ENCODE measurements around the gene FAM181A. TPM values are rescaled to one million over a fixed set of nuclear protein-coding genes. Genes with fewer than 3 reads are reported as not detected.

The FAM181A gene
- total and polyA plus RNA-seq, 3 experiments from 2014 or later, result not detected

GRCh38 chr14:93921001-93921806 is 5.9 kb upstream of the FAM181A start:
- Histone ChIP-seq H3K36me3 (ENCODE audit: insufficient read depth, low read length) (no peaks in the 10 kb centered on the region), H3K4me3 (ENCODE audit: low read length) (no peak overlapping the region), H3K9me3 (ENCODE audit: low read length) (no peaks in the 10 kb centered on the region), H3K4me1 (ENCODE audit: insufficient read depth, low read length) (no peaks in the 10 kb centered on the region), H3K27ac (ENCODE audit: low read depth, low read length) (no peak overlapping the region), H3K27me3 (ENCODE audit: insufficient read depth, low read length, poor library complexity, severe bottlenecking) (no peaks in the 10 kb centered on the region)
- ChIA-PET CTCF (no interaction called here), POLR2A (no interaction called here)
- no peak overlapping the region for H3K4me3 Mint-ChIP-seq
- DNase-seq, result no peak
- peaks cover 19 to 20% of the 10 kb centered on the region in 2 donors for H3K27me3 Mint-ChIP-seq
- H3K27ac Mint-ChIP-seq, result no peak overlapping the region
- peaks cover 0 to 4% (median 0%) of the 10 kb centered on the region in 3 donors for H3K36me3 Mint-ChIP-seq
- peaks cover 1 to 4% (median 2%) of the 10 kb centered on the region in 5 donors for H3K9me3 Mint-ChIP-seq
- no peaks in the 10 kb centered on the region for H3K4me1 Mint-ChIP-seq

- no peak overlapping the region for H3K27ac Mint-ChIP-seq
- peaks cover 1 to 4% (median 2%) of the 10 kb centered on the region in 5 donors for H3K9me3 Mint-ChIP-seq
- POLR2A ChIA-PET, result no interaction called here
- CTCF ChIA-PET, result interaction anchor here (3.1 kb wide), 1 partner anchor 16 kb away, joined by 12 read pairs; no protein-coding TSS in a partner anchor
- H3K27me3 Mint-ChIP-seq, result peaks cover under 1 to 3% of the 10 kb centered on the region in 2 donors
- H3K4me1 Mint-ChIP-seq, result no peaks in the 10 kb centered on the region
- Histone ChIP-seq H3K27ac (ENCODE audit: low read depth, low read length) (no peak overlapping the region), H3K9me3 (ENCODE audit: low read length) (no peaks in the 10 kb centered on the region), H3K36me3 (ENCODE audit: insufficient read depth, low read length) (no peaks in the 10 kb centered on the region), H3K4me1 (ENCODE audit: insufficient read depth, low read length) (no peaks in the 10 kb centered on the region), H3K4me3 (ENCODE audit: low read length) (no peak overlapping the region), H3K27me3 (ENCODE audit: insufficient read depth, low read length, poor library complexity, severe bottlenecking) (no peaks in the 10 kb centered on the region)
- DNase-seq, result no peak
- peaks cover 0 to 4% (median 0%) of the 10 kb centered on the region in 3 donors for H3K36me3 Mint-ChIP-seq
- no peak overlapping the region for H3K4me3 Mint-ChIP-seq
Observed at GRCh38 chr14:93923626-93924025, 3.5 kb upstream of the FAM181A start.

GRCh38 chr14:93924592-93925355 is 2.4 kb upstream of the FAM181A start:
- Histone ChIP-seq H3K27me3 (ENCODE audit: insufficient read depth, low read length, poor library complexity, severe bottlenecking) (no peaks in the 10 kb centered on the region), H3K9me3 (ENCODE audit: low read length) (no peaks in the 10 kb centered on the region), H3K4me3 (ENCODE audit: low read length) (no peak overlapping the region), H3K27ac (ENCODE audit: low read depth, low read length) (no peak overlapping the region), H3K36me3 (ENCODE audit: insufficient read depth, low read length) (no peaks in the 10 kb centered on the region), H3K4me1 (ENCODE audit: insufficient read depth, low read length) (no peaks in the 10 kb centered on the region)
- Mint-ChIP-seq H3K36me3 (peaks cover 0 to 3% (median 0%) of the 10 kb centered on the region in 3 donors), H3K27ac (no peak overlapping the region), H3K4me3 (peak overlapping the region in 1 of 7 donors; percentile 6), H3K4me1 (no peaks in the 10 kb centered on the region), H3K9me3 (peaks cover 0 to 2% (median 0%) of the 10 kb centered on the region in 5 donors), H3K27me3 (peaks cover 0 to 3% of the 10 kb centered on the region in 2 donors)
- ChIA-PET CTCF (interaction anchor here (3.1 kb wide), 1 partner anchor 15 kb away, joined by 12 read pairs; no protein-coding TSS in a partner anchor), POLR2A (no interaction called here)
- DNase-seq, result no peak

- Histone ChIP-seq H3K36me3 (ENCODE audit: insufficient read depth, low read length) (no peaks in the 10 kb centered on the region), H3K4me1 (ENCODE audit: insufficient read depth, low read length) (no peaks in the 10 kb centered on the region), H3K27me3 (ENCODE audit: insufficient read depth, low read length, poor library complexity, severe bottlenecking) (no peaks in the 10 kb centered on the region), H3K4me3 (ENCODE audit: low read length) (no peak overlapping the region), H3K9me3 (ENCODE audit: low read length) (no peaks in the 10 kb centered on the region), H3K27ac (ENCODE audit: low read depth, low read length) (no peak overlapping the region)
- ChIA-PET POLR2A (no interaction called here), CTCF (interaction anchor here (3.1 kb wide), 1 partner anchor 14 kb away, joined by 12 read pairs; no protein-coding TSS in a partner anchor)
- no peaks in the 10 kb centered on the region for H3K27me3 Mint-ChIP-seq
- no peaks in the 10 kb centered on the region for H3K4me1 Mint-ChIP-seq
- H3K4me3 Mint-ChIP-seq, result no peak overlapping the region
- DNase-seq, result no peak
- peaks cover 0 to 3% (median 0%) of the 10 kb centered on the region in 3 donors for H3K36me3 Mint-ChIP-seq
- no peak overlapping the region for H3K27ac Mint-ChIP-seq
- H3K9me3 Mint-ChIP-seq, result no peaks in the 10 kb centered on the region
Observed at GRCh38 chr14:93925374-93925895, 1.7 kb upstream of the FAM181A start.

- Mint-ChIP-seq H3K4me3 (no peak overlapping the region), H3K27me3 (no peaks in the 10 kb centered on the region), H3K27ac (no peak overlapping the region), H3K4me1 (no peaks in the 10 kb centered on the region), H3K9me3 (no peaks in the 10 kb centered on the region), H3K36me3 (peaks cover 0 to 3% (median 0%) of the 10 kb centered on the region in 3 donors)
- no peak for DNase-seq
- ChIA-PET POLR2A (no interaction called here), CTCF (interaction anchor here (1.3 to 3.1 kb wide), 2 partner anchors 12 to 14 kb away, joined by 4 to 12 read pairs; no protein-coding TSS in a partner anchor)
- no peaks in the 10 kb centered on the region for H3K36me3 ChIP-seq (ENCODE audit: insufficient read depth, low read length)
- no peak overlapping the region for H3K4me3 ChIP-seq (ENCODE audit: low read length)
- no peaks in the 10 kb centered on the region for H3K9me3 ChIP-seq (ENCODE audit: low read length)
- H3K4me1 ChIP-seq (ENCODE audit: insufficient read depth, low read length), result no peaks in the 10 kb centered on the region
- no peak overlapping the region for H3K27ac ChIP-seq (ENCODE audit: low read depth, low read length)
- no peaks in the 10 kb centered on the region for H3K27me3 ChIP-seq (ENCODE audit: insufficient read depth, low read length, poor library complexity, severe bottlenecking)
Observed at GRCh38 chr14:93926245-93926872, 785 bp upstream of the FAM181A start.

- DNase-seq, result no peak
- Histone ChIP-seq H3K4me3 (ENCODE audit: low read length) (no peak overlapping the region), H3K36me3 (ENCODE audit: insufficient read depth, low read length) (no peaks in the 10 kb centered on the region), H3K9me3 (ENCODE audit: low read length) (no peaks in the 10 kb centered on the region), H3K27ac (ENCODE audit: low read depth, low read length) (no peak overlapping the region), H3K4me1 (ENCODE audit: insufficient read depth, low read length) (no peaks in the 10 kb centered on the region), H3K27me3 (ENCODE audit: insufficient read depth, low read length, poor library complexity, severe bottlenecking) (no peaks in the 10 kb centered on the region)
- Mint-ChIP-seq H3K27me3 (no peaks in the 10 kb centered on the region), H3K4me3 (no peak overlapping the region), H3K9me3 (no peaks in the 10 kb centered on the region), H3K36me3 (peaks cover 0 to 16% (median 0%) of the 10 kb centered on the region in 3 donors), H3K4me1 (no peaks in the 10 kb centered on the region), H3K27ac (no peak overlapping the region)
- CTCF ChIA-PET, result interaction anchor here (1.3 kb wide), 1 partner anchor 11 kb away, joined by 4 read pairs; no protein-coding TSS in a partner anchor
- POLR2A ChIA-PET, result no interaction called here
Observed at GRCh38 chr14:93927800-93928145, 629 bp downstream of the FAM181A start.

GRCh38 chr14:93928184-93929047 is 1.3 kb downstream of the FAM181A start:
- Histone ChIP-seq H3K27ac (ENCODE audit: low read depth, low read length) (no peak overlapping the region), H3K36me3 (ENCODE audit: insufficient read depth, low read length) (no peaks in the 10 kb centered on the region), H3K4me1 (ENCODE audit: insufficient read depth, low read length) (no peaks in the 10 kb centered on the region), H3K27me3 (ENCODE audit: insufficient read depth, low read length, poor library complexity, severe bottlenecking) (no peaks in the 10 kb centered on the region), H3K9me3 (ENCODE audit: low read length) (no peaks in the 10 kb centered on the region), H3K4me3 (ENCODE audit: low read length) (no peak overlapping the region)
- no peak for DNase-seq
- H3K27ac Mint-ChIP-seq, result peak overlapping the region in 1 of 8 donors; percentile 47
- CTCF ChIA-PET, result no interaction called here
- H3K9me3 Mint-ChIP-seq, result no peaks in the 10 kb centered on the region
- H3K4me1 Mint-ChIP-seq, result no peaks in the 10 kb centered on the region
- peaks cover 0 to 22% (median 0%) of the 10 kb centered on the region in 3 donors for H3K36me3 Mint-ChIP-seq
- POLR2A ChIA-PET, result no interaction called here
- H3K27me3 Mint-ChIP-seq, result no peaks in the 10 kb centered on the region
- H3K4me3 Mint-ChIP-seq, result no peak overlapping the region
